Lower leg skin (tissue), 3 donors: ENCODE results near the gene STARD13.

Experiments
- CTCF ChIP-seq, 3 donors: fragments of 450-650 bp; IDR thresholded peaks; one replicate each; pipeline ENCODE4 v1.5.1; 2016; ENCODE audit warnings: antibody characterized with exemption in 3 of 3, mild to moderate bottlenecking in 3 of 3, moderate library complexity in 2 of 3
- POLR2A ChIP-seq, 2 donors: fragments of 450-650 bp; IDR thresholded peaks; one replicate each; pipeline ENCODE4 v1.6.1; 2016 to 2017; ENCODE audit warnings: antibody characterized with exemption in 2 of 2, mild to moderate bottlenecking in 1 of 2, moderate library complexity in 1 of 2

GRCh38 chr13:33280923-33281322 is 4.6 kb downstream of the STARD13 start:
- TF ChIP-seq POLR2A (IDR thresholded peaks at IDR 0.05) (no peak), CTCF (IDR thresholded peaks at IDR 0.05) (no peak)
